Germinal center (tissue), 1 donor: Measurements from ENCODE around the gene UBE2N.
A peak's percentile ranks its signal among the peaks of the same experiment; 100 is the strongest.
"Not testable (repeated sequence)": the region's sequence is repeated elsewhere in the genome, so short reads cannot be mapped to it uniquely, and the experiment has no call there.

Experiments used
- DNase-seq: peaks from one replicate; pipeline ENCODE4 v3.0.0; 2012; ENCODE audit warnings: mixed read lengths, low spot score

The UBE2N gene

DNA sequence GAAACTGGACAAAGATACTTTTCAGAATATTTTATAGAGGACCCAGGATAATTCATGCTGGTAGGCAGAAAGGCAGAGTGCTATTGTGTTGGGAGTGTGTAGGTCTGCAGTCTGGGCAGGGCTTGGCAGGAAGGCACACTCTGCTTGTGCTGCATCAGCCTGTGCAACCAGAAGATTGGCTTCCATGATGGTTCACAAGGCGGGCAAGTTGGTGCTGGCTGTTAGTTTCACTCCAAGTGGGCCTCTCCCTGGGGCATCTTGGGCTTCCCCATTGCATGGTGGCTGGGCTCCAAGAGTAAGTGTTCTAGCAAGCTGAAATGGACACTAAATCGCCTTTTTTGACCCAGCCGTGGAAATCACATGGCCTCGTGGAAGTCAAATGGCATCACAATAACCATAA is 1.8 kb upstream of the UBE2N start:
- DNase-seq = no peak

DNA sequence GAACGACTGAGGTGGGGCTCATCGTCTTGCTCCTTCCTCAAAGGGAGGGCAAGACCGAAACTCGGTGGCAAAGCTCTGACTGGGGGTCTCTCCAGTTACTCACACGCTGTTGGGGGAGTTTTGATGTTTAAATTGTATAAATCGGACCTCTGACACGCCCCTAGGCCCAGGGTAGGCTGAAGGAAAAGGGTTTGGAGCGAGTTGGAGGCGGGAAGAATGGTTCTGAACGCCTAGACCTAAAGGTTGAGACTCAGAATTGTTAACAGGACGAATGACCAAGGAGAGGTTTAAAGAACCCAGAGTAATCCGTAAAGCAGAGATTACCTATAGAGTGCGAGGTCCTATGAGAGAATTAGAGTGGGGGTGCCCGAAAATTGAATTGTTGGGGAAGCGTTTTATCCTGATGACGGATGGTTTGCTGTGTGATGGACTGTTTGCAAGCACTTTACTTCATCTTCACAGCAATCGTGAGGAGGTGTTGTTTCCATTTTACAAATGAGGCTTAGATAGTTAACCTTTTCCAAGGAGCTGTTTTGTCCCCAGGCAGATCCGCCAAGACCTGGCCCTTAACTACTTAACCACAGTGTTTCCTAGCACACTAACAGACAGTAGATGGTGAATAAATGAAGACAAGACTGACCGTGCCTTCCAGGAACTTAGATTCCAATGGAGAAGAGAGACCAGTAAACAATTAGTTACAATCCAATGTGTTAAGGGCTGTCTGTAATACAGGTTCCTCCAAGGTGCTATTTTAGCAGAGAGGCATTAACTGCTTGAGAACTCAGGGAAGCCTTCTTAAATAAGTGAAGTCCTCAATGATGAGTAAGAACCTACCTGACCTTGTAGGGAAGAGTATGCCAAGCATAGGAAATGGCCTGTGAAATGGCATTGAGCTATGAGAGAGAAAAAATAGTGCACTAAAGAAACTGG is 929 bp upstream of the UBE2N start:
- no peak for DNase-seq

DNA sequence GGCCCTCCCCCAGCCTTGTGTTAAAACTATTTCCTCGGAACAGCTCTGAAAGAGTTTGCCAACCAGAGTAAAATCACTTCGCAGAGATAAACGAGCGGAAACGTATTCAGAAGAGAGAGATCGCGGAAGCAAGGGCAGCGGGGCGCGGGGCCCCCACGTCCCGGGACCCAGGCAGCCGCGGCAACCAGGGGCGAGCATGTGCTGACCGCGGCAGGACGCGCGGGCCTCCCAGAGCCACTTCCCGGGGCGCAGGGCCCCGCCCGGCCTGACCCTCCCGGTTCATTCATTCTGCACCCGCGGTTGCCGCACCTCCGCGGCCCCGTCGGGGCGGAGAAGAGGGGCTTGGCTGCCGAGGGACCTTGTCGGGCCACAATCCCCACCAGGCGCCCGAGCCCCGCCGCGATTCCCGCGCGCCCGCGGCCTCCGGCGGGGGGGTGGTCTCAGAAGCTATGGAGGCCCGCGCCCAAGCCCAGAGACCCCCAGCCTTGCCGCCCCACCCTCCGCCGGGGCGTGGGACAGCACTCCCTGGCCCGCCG is 598 bp downstream of the UBE2N start:
- peak; percentile 46 for DNase-seq

DNA sequence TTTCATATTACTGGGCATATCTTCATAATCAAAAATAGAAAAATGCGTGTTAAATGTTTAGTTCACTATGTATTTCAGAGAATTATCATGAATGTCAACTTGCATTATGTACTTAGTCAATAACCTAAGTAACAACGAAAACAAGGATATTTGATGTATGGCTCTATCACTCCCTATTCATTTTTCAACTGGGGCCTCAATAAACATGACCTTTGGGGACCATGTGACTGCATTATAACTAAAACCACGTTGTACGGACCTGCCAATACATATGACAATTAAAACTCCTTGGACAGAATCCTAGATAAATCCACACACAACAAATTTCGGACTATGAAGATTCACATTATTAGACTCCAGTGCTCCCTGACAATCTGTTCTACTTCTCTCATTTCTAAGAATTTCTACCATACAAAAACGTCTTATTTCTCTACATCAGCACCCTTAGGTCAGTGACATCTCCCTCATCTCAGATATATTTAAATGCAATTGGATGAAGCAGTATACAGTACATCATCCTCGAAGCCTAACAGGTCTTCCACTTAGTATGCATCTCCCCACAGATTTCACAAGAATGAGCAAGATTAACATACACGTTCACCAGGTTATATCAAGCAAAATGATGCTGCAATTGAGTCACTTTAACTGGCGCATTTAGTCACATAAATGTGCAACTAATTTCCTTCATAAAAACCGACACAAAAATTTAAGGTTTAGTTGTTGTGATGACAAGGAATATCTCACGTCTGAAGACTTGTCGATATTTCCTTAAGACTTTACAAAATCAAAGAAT is 1.5 kb downstream of the UBE2N start:
- DNase-seq = no peak

DNA sequence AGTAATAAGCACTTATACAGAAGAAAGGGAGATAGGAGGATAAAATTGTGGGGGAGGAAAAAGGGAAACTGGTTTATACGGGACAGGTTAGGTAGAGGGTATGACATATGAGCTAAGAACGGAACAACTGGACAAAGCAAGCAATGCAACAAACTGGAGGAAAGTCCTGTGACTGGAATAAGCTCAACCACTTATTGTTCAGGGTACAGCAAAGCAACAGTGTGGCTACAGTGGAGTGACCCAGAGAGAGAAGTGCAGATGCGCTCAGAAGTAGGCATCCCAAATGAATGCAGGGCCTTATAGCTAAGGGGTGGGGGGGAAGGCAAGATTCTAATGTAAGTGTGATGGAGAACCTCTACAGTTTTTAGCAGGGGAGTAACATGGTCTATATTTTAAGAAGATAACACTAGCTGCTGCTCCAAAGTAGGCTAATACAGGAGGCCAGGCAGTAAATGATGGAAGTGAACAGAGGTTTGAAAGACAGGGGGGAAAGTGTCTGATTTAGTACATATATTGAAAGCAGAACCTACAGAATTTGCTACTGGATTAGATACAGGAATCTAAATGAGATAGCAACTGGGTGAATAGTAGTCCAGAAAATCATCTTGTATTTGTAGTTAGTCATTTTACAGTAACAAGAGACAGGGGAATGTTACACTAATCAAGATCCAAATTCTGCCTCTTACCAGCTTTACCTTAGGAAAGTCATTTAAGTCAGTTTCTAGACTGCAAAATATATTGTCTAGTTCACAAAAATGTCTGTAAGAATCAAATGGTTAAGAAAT is 3.3 kb downstream of the UBE2N start:
- no peak for DNase-seq

DNA sequence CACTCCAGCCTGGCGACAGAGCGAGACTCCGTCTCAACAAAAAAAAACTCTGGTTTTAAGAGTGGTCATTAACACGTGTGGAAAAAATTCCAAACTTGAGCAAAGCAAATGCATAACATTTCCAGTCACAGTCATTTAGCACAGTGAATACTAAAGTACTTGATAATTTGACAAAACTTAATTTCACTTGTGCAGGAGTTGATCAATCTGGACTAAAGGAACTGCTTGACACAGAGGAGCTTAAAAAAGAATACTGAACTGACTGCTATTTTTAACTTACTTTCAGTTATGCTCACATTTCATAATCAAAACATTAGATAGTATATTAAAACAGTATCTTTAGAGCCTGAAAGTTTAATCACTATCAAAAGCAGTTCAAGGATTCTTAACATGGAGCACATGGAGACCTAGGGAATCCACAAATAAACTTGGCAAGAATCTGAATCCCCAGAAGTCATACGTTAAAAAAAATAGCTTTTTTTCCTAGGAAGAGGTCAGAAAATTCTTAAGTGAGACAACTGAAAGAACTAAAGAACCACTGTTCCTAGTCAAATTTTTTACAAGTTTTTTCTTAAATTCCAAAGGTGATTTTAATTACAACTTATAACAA is 7.4 kb downstream of the UBE2N start:
- no peak for DNase-seq

DNA sequence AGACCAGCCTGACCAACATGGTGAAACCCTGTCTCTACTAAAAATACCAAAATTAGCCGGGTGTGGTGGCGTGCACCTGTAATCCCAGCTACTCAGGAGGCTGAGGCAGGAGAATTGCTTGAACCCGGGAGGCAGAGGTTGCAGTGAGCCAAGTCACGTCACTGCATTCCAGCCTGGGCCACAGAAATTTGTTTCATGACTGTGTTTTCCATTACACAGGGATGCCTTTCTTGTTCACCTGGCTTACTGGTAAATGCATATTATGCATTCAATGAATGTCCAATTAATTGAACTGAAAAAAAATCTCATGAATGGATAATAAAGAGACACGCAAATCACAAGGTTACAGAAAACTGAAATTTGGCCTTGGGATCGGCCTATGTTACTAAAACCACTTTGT is 9.7 kb downstream of the UBE2N start:
- DNase-seq = not testable (repeated sequence)

DNA sequence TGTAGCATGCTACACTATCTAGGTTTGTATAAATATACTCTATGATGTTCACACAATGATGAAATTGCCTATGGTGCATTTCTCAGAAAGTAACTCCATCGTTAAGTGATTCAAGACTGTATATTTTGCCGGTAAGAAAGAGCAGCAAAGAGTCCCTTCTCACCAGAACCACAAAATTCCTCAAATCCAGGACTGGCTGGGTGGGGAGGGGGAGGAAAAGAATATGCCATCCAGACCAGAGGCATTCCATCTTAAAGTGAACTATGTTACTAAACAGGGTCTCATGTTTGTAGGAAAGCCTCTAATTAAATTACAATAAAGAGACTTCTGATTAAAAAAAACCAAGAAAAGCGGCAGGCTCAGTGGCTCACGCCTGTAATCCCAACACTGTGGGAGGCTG is 11.5 kb downstream of the UBE2N start:
- DNase-seq = no peak

DNA sequence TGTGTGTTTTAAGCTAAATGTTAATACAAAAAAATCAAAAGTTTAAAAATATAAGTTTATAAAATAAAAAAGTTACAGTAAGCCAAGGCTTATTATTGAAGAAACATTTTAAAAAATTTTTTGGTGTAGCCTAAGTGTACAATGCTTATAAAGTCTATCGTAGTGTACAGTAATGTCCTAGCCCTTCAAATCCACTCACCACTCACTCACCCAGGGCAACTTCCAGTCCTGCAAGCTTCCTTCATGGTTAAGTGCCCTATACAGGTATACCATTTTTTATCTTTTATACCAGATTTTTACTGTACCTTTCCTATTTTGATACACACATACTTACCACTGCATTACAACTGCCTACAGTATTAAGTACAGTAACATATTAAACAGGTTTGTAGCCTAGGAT is 11.9 kb downstream of the UBE2N start:
- DNase-seq = no peak

DNA sequence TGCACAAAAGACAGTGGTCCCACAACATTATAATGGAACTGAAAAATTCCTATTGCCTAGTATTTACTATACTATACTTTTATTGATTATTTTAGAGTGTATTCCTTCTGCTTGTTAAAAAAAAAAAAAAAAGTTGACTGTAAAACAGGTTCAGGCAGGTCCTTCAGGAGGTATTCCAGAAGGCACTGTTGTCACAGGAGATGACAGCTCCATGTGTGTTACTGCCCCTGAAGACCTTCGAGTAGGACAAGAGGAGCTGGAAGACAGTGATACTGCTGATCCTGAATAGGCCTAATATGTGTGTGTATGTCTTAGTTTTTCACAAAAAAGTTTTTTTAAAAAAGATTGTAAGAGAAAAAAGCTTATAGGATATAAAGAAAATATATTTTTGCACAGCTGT is 12.3 kb downstream of the UBE2N start:
- DNase-seq = no peak

DNA sequence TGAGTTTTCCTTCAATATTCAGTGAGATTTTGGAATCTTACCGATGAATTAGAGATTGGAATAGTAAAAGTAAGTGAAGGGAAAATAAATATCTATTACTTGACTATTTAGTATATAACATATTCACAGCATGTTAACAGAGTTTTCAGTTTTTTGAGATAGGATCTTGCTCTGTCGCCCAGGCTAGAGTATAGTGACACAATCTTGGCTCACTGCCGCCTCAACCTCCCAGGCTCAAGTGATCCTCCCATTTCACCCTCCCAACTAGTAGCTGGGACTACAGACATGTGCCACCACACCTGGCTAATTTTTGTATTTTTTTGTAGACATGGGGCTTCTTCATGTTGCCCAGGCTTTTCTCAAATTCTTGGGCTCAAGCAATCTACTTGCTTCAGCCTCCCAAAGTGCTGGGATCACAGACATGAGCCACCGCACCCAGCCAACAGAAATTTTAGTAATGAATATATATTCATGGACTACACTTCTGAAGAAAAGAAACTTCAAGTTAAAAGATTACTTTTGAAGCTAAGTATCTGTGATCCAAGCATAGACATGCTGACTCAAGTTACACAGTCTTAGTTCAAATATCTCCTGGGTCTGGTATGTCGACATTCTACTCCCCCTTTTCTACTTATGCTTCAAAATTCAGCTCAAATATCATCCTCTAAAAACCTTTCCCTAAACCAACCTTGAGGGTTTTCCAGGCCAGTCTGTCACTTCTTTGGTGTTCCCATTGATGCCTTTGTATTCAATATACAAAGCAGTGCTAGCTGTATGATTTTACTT is 13.8 kb downstream of the UBE2N start:
- DNase-seq = no peak

DNA sequence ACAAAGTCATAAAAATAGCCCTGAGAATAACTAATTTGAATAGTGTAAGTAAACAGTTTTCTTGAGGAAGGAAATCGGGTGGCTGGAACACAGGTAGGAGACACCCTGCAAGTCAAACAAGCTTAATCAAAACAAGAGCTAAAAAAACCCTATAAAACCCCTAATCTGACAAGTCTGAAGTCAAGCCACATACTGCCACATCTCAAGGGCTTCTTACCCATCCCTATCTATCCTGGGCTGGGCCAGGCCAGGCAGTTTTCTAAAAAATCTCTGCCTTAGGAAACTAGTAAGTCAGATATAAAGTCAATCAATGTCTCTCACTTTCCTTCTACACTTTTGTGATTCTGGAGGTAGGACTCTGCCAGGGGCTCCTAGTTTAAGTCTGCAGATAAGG is 15.3 kb downstream of the UBE2N start:
- DNase-seq = peak; percentile 41

DNA sequence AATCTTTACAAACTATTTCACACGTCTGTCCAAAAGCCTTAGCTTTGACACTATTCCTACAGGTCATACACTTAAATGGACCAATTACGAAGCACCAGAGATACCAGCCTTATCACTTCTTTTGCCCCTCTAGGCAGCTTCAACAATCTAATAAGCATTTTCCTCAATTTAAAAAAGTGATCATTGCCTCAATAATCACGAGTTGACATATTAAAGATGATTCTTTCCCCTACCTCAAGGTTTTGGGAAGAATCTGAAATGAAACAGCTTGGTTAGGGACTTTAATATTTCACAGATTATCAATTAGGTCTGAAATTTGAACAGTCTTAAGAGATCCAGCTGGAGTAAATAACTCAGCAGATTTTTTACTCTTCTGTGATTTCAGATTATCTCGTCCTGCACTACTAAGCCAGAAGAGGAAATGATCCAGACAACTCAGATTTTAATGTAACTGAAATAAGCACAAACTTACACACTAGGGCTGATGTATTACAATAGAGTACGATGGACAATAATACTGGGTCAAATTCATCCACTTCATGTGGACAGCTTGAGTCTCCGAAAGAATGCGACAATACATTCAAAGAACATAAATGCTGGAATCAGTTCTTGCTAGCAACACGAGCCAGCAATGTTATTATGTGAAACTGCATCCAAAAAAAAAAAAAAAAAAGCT is 15.9 kb downstream of the UBE2N start:
- peak; percentile 31 for DNase-seq

DNA sequence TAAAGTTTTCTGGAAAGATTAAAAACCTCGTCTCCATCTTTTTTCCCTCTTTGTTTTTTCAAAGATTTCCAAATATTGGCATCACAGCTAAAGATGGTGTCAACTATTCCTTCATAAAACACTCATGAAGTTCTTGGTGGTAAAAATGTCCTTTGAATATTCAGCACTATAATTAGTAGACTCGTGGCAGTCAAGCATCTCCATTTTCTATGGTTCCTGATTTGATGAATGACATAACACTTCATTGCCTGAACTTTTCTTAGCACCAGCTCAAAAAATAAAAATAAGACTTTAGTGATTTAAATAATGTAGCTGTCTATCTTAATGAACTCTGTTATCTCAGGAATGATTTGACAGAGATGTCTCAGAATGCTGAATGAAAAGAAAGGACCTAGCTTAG is 19.7 kb downstream of the UBE2N start:
- DNase-seq = no peak

DNA sequence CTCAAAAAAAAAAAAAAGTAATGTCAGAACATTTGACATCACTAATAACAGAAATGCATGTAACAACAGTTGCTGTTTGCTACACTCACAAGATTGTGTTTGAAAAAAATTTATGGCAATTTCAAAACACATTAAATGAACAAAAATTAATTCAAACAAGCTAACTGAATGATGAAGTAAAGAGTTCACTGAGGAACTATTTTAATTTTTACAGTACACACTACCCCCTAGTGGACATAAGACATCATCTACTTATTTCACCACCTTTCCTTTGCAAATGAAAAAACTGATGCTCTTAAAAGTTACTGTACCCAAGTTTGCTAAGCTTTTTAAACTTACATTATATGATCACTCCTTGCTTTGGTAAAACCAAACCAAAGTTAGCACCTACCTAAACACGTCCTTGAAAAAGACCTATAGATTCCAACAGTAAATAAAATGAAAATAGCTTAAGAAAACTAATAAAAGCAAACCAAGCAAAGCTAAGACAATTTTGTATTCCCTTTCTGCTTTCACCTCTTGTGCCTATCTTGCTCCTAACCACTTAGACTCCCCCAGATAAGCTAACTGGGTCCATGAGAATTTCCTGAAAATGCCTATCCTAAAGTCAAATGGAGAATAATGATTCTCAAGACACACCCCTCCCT is 22.2 kb downstream of the UBE2N start:
- peak; percentile 40 for DNase-seq

DNA sequence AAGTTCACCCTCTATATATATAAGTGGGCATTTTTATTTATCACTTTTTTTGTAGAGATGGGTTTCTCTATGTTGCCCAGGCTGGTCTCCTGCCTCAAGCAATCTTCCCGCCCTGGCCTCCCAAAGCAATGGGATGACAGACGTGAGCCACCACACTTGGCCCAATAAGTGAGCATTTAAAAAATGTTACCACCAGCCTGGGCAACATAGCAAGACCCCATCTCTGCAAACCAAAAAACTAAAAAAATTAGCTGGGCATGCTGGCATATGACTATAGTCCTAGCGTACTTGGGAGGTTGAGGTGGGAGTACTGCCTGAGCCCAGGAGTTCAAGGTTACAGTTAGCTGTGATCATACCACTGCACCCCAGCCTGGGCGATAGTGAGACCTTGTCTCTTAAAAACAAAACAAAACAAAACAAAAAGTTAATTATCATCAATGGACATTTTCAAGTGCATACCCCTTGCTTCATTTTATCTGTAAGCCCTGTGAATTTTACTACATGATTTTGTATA is 23.7 kb downstream of the UBE2N start:
- no peak for DNase-seq

DNA sequence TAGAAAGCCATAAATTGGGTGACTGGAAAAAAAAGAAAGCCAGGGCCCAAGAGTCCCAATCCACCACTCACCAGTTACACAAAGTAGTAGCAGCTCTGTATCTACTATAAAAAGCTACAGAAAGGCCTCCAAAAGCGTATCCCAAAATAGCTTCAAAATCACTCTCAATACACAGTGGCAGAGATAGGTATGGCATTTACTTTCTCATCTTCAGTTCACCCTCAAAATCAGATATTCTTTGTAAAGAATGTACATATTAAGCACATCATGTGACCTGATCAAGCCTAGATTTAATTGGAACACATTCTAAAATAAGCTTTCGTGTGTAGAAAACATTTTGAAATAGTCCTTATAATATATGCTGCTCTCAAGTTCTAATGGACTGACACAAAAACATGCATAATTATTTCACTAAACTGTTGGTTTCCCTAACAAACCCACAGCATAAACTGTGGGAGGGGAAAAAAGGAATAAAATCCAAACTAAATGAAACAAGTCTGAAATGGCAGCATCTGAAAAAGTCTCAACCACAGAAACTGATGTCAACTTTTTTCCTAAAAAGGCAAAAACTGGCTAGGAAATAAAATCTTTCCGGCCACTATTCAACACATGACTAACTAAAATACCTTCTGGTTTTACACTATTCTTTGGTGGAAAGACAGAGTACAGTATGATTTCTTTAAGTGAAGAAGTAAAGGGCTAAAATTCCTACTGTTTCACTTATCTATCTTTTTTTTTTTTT is 25.9 kb downstream of the UBE2N start:
- DNase-seq = no peak

DNA sequence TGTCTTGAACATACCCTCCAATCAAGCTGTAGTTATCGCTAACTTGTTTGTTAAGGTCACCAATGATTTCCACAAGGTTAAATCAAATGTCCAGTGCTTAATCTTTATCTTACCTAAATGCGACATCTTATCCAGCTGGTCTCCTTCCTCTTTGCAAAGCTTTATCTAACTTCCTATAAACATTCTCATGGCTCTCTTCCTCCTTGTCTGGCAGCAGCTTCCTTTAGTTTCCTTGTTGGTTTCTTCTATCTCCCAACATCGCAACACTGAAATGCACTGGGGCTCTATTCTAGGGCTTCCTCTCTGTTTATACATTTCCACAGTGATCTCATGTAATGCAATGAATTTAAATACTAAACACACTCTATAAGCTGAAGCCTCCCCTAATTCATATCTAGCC is 28.7 kb downstream of the UBE2N start:
- no peak for DNase-seq

DNA sequence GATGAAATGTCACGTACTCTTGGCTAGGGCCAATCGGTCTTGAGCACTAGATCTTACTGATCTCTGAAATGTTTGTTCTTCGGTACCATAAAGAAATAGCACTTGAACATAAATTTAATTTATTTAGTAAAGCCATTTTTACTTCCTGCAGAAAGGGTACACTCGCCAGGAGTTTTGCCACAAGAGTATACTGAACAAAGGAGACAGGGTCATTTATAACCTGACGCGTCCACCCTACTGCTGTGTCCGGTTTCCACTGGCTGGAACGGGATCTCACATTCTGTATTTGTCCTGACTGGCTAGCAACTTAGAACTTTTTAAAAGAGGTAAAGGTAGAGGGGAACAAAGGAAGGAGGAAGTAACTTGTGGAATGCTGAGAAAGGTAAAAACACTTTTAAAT is 29.4 kb downstream of the UBE2N start:
- not testable (repeated sequence) for DNase-seq
